GM06990 (cell line): ENCODE measurements around the gene REX1BD.

Source experiments
- DNase-seq: peaks from one replicate; pipeline ENCODE4 v3.0.0-alpha.2; 2011; ENCODE audit not compliant: insufficient read length; ENCODE audit errors: extremely low read depth
- H3K27me3 ChIP-seq: replicated peaks from 2 replicates; pipeline ENCODE4 v1.6.0; 2011; ENCODE audit warnings: low read length; ENCODE audit not compliant: control insufficient read depth, insufficient read depth
- H3K36me3 ChIP-seq: 2 replicates; pipeline ENCODE4 v1.5.1; 2011; ENCODE audit warnings: low read length; ENCODE audit not compliant: control insufficient read depth, insufficient read depth
- H3K4me3 ChIP-seq: replicated peaks from 2 replicates; pipeline ENCODE4 v1.5.1; 2011; ENCODE audit warnings: low read depth, mild to moderate bottlenecking, control low read depth, low read length
- TF ChIP-seq, protein P1 (sequence below): IDR thresholded peaks from 2 replicates; pipeline ENCODE4 v1.5.1; 2011; ENCODE audit warnings: low read length, control low read depth, mild to moderate bottlenecking, inconsistent platforms; ENCODE audit not compliant: insufficient read depth, poor library complexity, severe bottlenecking

Gene REX1BD

GRCh38 chr19:18603958-18604819, 15.6 kb downstream of the REX1BD start:
- Histone ChIP-seq H3K27me3 (peaks cover 7% of the 10 kb centered on the region), H3K36me3 (no peaks in the 10 kb centered on the region), H3K4me3 (no peak overlapping the region)
- DNase-seq = no peak
- TF ChIP-seq, protein P1, sequence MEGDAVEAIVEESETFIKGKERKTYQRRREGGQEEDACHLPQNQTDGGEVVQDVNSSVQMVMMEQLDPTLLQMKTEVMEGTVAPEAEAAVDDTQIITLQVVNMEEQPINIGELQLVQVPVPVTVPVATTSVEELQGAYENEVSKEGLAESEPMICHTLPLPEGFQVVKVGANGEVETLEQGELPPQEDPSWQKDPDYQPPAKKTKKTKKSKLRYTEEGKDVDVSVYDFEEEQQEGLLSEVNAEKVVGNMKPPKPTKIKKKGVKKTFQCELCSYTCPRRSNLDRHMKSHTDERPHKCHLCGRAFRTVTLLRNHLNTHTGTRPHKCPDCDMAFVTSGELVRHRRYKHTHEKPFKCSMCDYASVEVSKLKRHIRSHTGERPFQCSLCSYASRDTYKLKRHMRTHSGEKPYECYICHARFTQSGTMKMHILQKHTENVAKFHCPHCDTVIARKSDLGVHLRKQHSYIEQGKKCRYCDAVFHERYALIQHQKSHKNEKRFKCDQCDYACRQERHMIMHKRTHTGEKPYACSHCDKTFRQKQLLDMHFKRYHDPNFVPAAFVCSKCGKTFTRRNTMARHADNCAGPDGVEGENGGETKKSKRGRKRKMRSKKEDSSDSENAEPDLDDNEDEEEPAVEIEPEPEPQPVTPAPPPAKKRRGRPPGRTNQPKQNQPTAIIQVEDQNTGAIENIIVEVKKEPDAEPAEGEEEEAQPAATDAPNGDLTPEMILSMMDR = no peak

- no peak for DNase-seq
- no peak overlapping the region for H3K4me3 ChIP-seq
- TF ChIP-seq, protein P1 = no peak
- H3K27me3 ChIP-seq = peaks cover 8% of the 10 kb centered on the region
- H3K36me3 ChIP-seq = no peaks in the 10 kb centered on the region
These were observed 16.2 kb downstream of the REX1BD start for GRCh38 chr19:18604820-18605159.

DNA sequence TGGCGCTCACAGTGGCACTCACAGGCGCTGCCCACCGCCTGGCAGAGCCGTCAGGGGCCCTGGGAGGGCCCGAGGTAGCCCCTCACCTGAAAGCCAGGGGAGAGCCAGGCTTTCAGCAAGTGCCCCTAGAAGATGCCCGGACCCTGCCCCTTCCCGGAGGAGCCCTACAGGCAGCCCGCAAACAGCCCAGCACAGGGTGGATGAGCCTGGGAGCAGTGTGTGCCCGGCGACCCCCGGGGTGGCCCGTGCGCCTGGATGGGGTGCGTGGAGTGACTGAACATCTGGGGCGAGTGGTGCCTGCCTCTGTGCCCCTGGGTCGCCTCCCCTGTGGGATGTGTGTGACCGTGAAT, 16.6 kb downstream of the REX1BD start:
- Histone ChIP-seq H3K4me3 (no peak overlapping the region), H3K36me3 (no peaks in the 10 kb centered on the region), H3K27me3 (peaks cover 8% of the 10 kb centered on the region)
- DNase-seq = no peak
- TF ChIP-seq, protein P1 = no peak

DNA sequence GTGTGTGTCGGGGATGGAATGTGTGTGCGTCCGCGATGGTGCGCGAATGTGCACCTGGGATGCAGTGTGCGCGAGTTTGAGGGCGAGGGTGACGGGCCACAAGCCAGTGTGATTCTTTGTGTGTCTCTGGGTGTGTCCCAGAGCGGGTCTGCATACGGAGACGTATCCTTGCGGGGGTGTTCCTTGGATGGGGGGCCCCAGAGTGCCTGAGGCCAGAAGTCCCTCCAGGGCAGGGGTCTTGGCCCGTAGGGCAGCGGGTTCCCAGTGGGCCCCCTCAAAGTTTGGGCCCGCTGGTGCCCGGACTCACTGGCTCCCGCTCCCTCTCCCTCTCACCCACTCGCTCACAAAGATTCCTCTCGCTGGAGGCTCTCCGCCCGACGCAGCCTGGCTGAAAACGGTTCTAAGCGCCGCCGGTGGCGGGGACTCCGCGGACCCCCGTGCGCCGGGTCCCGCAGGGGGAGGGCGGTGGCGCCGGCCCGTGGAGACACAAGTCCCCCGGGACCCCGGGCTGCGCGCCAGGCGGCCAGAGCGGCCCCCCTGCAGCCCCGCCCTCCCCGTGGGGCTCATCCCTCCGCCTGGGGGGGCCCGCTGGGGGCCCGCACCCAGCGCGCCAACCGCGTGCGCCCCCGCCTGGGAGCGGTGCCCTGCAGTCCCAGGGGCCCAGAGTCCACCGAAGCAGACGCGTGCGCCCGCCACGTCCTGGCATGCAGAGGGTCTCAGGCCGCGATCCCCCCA, 17.1 kb downstream of the REX1BD start:
- H3K4me3 ChIP-seq = no peak overlapping the region

DNA sequence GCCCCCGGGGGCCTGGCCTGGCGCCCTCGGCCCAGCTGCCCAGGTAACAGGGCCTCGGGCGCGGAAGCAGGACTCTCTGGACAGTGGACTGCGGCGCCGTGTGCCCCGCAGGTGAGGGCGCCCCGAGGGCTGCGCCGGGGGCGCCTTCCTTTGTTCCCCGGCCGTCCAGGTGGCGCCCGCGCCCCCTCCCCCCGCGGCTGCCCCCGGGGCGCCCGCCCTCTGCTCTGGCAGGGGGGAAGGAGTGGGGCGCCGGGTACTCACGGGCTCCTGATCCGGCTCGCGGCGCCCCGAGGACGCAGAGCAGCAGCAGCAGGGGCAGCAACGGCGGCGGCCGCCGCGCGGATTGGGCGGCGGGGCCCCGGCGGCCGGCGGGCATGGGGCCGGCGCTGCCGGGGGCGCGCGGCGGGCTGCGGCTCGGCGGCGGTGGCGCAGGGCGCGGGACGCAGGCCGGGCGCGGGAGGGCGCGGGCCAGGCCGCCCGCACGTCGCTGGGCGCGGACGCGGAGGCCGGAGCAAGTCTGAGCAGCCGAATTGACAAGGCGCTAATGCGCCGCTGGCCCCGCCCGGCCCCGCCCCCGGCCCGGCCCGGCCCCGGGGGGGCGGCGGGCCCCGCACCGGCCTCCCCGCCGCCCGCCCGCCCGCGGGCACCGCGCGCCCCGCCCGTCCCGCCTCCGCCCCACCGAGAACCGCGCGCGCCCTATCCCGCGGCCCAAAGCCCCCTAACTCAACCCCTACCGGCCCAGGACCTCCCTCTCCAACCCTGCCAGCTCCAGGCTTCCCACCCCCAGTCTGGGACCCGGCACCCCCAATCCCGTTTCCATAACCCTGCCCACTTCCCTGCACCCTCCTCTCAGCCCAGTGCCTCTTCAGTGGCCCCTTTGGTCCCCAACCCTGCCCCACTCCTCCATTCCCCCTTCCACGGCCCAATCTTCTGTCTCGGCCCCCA, 18.0 kb downstream of the REX1BD start, which contains the start of gene CRLF1:
TSS of gene CRLF1 (minus strand) at position 519 of the 945 bp plus-strand sequence. CDS start at position 376, 143 bp downstream.
- Histone ChIP-seq H3K27me3 (peaks cover 8% of the 10 kb centered on the region), H3K36me3 (no peaks in the 10 kb centered on the region), H3K4me3 (no peak within 1 kb of the TSS)
- no peak for DNase-seq
- TF ChIP-seq, protein P1 = no peak

More for the DNA sequence above, 17.1 kb downstream of the REX1BD start:
- TF ChIP-seq, protein P1 = no peak
- no peak for DNase-seq
- H3K36me3 ChIP-seq = no peaks in the 10 kb centered on the region
- H3K27me3 ChIP-seq = peaks cover 8% of the 10 kb centered on the region
